ENCODE data around the gene TOM1.
A peak's percentile ranks its signal among the peaks of the same experiment; 100 is the strongest.

TOM1 gene

DNA sequence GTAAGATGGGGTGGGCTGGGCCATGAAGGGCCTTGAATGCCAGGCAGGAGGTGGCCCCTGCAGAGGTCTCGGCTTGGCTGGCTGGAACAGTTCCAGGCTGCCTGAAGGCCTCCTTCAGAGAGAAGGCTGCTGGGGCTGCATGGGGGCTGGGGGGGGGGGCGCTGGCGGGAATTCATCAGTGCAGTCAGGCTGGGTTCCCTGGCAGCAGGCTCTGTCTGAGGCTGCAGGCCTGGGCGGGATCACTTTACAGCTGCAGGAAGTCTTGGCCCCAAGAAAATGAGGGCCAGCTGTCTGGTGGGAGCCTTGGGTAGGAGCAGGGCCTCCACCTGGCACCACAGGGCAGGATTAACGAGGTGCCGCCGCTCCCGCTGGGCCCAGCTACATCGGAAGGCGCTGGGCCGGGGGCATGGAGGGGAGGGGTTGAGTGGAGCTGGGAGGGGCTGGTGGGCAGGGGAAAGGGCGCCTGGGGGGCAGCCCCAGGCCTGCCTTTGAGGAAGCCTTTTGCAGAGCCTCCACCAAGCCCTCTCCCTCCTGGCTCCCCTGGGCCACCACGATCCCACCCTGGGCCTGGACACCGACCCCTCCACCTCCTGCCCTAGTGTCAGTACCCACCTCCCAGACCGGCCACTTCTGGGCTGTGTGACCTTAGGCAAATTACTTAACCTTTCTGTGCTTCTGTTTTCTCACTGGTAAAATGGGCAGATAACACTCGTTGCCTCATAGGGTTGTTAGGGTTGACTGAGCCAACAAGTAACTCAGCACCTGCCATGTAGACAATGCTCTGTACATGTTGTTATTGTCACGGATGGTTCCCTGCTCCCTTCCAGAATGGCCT, 50.2 kb downstream of the TOM1 start:
- H3K4me3 ChIP-seq (ENCODE audit: low read depth, low read length) = no peak overlapping the region

DNA sequence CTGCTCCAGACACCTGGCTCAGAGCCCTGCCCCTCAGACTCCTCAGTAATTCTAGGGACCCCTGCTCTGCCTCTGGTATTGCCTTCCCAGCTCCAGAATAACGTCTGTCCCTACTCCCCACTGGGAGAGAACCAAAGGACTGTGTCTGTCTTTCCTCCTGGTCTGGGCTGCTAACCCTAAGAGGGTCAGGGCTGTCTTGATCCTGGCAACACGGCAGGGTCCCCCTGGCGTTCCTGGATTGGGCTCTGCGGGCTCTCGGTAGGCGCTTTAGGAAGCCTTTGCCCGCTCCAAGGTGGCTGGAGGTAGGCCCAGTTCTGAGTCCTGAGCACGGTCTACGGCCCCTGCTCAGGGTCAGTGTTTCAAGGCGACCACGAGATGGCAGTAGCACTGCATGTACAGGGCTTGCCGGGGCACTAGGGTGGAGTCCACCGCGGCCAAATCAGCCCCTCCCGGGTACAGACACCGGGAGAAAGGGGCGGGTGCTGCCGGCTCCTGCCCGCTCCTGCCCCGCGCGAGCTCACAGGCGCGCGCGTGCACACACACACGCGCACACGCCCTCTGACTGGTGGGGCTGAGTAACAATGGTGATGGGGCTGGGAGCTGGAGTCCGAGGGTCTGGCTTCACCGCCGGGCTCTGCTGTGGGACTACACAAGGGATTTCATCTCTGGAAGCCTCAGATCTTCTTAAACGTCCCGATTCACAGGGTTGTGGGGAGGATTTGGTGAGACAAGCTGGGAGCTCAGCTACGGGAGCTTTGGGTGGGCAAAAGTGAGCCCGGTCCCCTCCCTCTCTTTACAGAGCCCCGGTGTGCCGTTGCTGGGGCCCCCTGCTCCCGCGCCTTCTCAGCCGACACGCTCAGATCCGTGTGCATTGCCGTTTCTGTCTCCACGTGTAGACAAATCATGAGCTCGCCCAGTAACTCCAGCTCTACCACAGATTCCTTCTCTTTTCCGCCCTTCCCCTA, 51.1 kb downstream of the TOM1 start:
- TF ChIP-seq, protein P1, sequence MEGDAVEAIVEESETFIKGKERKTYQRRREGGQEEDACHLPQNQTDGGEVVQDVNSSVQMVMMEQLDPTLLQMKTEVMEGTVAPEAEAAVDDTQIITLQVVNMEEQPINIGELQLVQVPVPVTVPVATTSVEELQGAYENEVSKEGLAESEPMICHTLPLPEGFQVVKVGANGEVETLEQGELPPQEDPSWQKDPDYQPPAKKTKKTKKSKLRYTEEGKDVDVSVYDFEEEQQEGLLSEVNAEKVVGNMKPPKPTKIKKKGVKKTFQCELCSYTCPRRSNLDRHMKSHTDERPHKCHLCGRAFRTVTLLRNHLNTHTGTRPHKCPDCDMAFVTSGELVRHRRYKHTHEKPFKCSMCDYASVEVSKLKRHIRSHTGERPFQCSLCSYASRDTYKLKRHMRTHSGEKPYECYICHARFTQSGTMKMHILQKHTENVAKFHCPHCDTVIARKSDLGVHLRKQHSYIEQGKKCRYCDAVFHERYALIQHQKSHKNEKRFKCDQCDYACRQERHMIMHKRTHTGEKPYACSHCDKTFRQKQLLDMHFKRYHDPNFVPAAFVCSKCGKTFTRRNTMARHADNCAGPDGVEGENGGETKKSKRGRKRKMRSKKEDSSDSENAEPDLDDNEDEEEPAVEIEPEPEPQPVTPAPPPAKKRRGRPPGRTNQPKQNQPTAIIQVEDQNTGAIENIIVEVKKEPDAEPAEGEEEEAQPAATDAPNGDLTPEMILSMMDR (IDR thresholded peaks at IDR 0.05; ENCODE audit: borderline replicate concordance, insufficient read depth, low read depth, low read length) = peak; percentile 85

More for the DNA sequence above, 50.2 kb downstream of the TOM1 start:
- TF ChIP-seq, protein P1 (IDR thresholded peaks at IDR 0.05; ENCODE audit: borderline replicate concordance, insufficient read depth, low read depth, low read length) = no peak

DNA sequence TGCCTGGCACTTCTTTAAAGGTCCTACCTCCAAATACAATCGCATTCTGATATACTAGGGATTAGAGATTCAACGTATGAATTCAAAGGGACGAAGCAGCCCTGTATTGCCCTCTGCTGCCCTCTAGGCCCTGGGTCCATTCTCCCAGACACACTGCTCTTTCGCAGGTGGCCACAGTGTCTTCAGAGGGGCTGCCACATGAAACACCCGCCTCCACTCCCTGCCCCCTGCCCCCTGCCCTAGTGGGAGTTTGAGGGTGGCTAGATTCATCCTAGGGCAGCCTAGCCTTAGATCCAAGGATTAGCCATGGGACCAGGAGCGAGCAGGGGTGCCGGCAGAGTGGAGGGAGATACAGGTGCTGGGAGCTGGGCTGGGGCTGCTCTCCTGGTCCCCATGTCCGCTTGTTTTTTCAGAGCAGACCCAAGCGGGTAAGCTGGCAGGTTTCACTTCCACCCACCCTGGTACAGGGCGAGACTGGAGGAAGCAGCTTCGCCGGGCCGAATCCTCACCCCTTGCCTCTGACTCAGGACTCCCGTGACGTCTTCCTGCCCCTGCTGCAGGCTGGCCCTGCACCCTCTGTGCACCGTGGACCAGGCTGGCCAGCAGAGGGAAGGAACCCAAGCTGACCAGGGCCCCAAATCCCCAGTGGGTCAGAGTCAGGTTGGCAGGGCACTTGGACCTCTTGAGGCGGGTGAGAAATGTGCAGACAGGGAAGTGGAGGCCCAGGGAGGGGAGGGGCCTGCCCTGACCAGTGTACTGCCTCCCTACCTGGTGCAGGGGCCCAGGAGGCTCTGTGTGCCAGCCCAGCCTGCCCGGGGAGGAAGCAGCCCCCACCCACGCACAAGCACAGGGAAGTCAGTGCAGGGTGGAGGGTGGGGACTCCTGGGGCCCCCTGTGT, 52.8 kb downstream of the TOM1 start:
- TF ChIP-seq, protein P1 (IDR thresholded peaks at IDR 0.05; ENCODE audit: borderline replicate concordance, insufficient read depth, low read depth, low read length) = peak; percentile 42
- H3K4me3 ChIP-seq (ENCODE audit: low read depth, low read length) = no peak overlapping the region

More for the DNA sequence above, 51.1 kb downstream of the TOM1 start:
- peak overlapping the region; percentile 58 for H3K4me3 ChIP-seq (ENCODE audit: low read depth, low read length)

DNA sequence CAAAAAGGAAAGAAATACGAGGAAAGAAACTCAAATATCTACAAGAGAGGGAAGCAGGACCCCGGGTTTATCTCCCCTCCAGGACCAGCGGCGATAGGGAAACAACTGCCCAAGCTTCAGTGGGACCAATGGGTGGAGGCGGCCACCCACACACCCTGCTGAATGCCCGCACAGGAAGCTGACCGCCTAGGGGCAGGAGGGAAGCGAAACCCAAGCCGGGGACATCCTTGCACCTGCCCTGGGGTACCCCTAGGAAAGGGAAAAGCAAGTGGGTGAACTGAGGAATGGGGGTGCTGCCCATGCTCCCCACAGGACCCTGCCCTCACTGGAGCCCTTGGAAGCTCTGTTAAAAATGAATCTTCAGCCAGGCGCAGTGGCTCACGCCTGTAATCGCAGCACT, 53.6 kb downstream of the TOM1 start:
- H3K4me3 ChIP-seq (ENCODE audit: low read depth, low read length) = no peak overlapping the region
- TF ChIP-seq, protein P1 (IDR thresholded peaks at IDR 0.05; ENCODE audit: borderline replicate concordance, insufficient read depth, low read depth, low read length) = no peak

DNA sequence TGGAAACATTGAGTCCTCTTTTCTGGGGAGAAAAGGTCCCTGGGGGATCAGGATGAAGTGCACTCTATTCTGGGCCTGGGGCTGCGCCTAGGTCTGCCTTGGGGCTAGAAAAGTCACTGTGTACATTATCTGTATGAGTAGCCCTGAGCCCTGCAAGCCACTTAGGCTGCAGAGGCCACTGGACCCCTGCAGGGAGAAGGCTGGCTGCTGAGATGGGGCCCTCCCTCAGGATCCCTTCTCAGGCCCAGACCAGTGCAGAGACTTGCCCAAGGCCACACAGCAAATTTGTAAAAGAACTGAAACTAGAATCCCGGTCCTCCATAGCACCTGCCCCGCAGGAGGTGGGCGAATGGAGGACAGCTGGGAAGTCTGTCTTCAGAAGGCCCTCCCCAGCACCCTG, 54.4 kb downstream of the TOM1 start:
- H3K4me3 ChIP-seq (ENCODE audit: low read depth, low read length) = no peak overlapping the region
- TF ChIP-seq, protein P1 (IDR thresholded peaks at IDR 0.05; ENCODE audit: borderline replicate concordance, insufficient read depth, low read depth, low read length) = no peak

DNA sequence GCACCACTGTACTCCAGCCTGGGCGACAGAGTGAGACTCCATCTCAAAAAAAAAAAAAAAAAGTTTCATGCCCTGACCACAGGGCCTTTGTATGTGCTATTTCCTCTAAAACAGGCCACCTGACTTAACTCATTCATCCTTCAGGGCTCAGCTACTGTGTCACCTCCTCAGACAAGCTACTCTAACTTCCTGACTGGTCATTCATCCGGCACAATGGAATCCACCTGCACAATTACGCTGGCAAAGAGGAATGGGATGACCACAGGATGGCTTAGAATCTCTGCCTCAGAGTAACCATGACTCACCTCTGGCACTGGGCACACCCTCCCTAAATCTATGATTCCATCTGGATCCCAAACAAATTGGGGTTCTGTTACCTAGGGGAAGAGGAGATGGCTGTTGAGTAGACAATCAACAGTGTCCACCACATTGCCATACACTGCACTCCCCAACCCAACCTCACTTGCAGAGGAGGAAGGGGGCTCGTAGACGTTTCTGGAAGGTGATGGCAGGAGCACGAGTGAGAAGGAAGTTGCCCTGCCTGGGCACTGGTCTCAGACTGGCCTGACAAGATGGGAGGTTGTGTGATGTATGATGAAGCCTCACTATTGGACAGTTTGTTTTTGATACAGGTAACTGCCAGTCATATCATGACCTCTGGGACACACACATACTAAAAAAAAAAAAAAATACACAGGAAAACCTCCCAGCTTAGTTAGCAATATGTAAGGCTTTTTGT, 58.4 kb downstream of the TOM1 start:
- no peak overlapping the region for H3K4me3 ChIP-seq (ENCODE audit: low read depth, low read length)
- TF ChIP-seq, protein P1 (IDR thresholded peaks at IDR 0.05; ENCODE audit: borderline replicate concordance, insufficient read depth, low read depth, low read length) = no peak
